Neural cell (in vitro differentiated cells): ENCODE data around the gene CCNB1IP1.
A peak's percentile ranks its signal among the peaks of the same experiment; 100 is the strongest.

Experiments
- EP300 ChIP-seq: fragments of 450-650 bp; conservative IDR thresholded peaks from 2 replicates; pipeline ENCODE4 v1.6.1; 2014; ENCODE audit warnings: antibody characterized with exemption, mild to moderate bottlenecking, moderate library complexity; ENCODE audit not compliant: poor library complexity, severe bottlenecking
- EZH2 ChIP-seq: fragments of 200-600, 300-800 bp; shearing (Covaris generic), sonication (generic); IDR thresholded peaks from 2 replicates; pipeline ENCODE4 v1.6.1; 2014; ENCODE audit warnings: antibody characterized with exemption, low read length, borderline replicate concordance, mild to moderate bottlenecking; ENCODE audit not compliant: insufficient read depth, poor library complexity, severe bottlenecking
- MXI1 ChIP-seq: fragments of 450-650 bp; conservative IDR thresholded peaks from 2 replicates; pipeline ENCODE4 v1.6.1; 2014; ENCODE audit warnings: antibody characterized with exemption, mild to moderate bottlenecking; ENCODE audit not compliant: poor library complexity, severe bottlenecking
- POLR2AphosphoS5 ChIP-seq: IDR thresholded peaks from 2 replicates; pipeline ENCODE4 v1.6.1; 2012
- RAD21 ChIP-seq: fragments of 450-650 bp; conservative IDR thresholded peaks from 2 replicates; pipeline ENCODE4 v1.6.1; 2014; ENCODE audit warnings: antibody characterized with exemption, mild to moderate bottlenecking, moderate library complexity
- SMC3 ChIP-seq: fragments of 450-650 bp; conservative IDR thresholded peaks from 2 replicates; pipeline ENCODE4 v1.6.1; 2014; ENCODE audit warnings: antibody characterized with exemption, mild to moderate bottlenecking, moderate library complexity; ENCODE audit not compliant: poor library complexity
- TAF1 ChIP-seq: IDR thresholded peaks from 2 replicates; pipeline ENCODE4 v1.6.1; 2012; ENCODE audit warnings: low read depth
- TF ChIP-seq, protein P1 (sequence below): fragments of 450-650 bp; IDR thresholded peaks from 2 replicates; pipeline ENCODE4 v1.5.1; 2014; ENCODE audit warnings: antibody characterized with exemption, mild to moderate bottlenecking, moderate library complexity; ENCODE audit not compliant: poor library complexity, severe bottlenecking
- TF ChIP-seq, protein P2 (sequence below): IDR thresholded peaks from 2 replicates; pipeline ENCODE4 v1.6.1; 2012; ENCODE audit warnings: borderline replicate concordance

DNA sequence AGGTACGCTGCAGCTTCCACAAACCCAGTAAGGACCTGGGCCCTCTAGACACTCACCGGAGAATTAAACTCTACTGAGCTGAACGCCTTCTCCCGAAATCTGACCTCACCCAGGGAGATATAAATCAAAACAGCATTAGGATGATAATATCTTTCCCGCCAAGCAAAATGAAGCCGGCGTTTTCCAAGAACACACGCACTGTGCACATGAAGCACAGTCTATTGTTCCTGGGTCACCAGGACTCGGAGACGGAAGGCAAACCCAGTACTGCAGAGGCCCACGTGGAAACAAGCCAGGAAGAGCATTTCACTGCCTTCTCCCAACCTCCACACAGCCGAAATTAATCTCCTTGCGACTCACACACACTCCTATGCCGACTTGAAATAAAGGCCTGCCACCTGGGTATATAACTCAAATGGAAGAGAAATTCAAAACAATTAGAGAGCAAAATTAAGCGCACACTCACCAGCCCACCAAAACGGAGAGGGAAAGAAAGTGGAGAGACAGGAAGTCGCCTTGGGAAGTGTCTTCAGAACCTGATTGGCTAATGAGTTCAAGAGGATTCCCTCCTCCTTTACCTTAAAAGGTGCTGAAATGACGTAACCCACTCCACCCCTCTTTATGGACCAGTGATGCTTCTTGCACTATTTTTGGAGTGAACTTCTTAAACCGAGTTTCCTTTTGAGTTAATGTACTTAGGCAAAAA, at the start of gene CCNB1IP1:
- TF ChIP-seq, protein P1, sequence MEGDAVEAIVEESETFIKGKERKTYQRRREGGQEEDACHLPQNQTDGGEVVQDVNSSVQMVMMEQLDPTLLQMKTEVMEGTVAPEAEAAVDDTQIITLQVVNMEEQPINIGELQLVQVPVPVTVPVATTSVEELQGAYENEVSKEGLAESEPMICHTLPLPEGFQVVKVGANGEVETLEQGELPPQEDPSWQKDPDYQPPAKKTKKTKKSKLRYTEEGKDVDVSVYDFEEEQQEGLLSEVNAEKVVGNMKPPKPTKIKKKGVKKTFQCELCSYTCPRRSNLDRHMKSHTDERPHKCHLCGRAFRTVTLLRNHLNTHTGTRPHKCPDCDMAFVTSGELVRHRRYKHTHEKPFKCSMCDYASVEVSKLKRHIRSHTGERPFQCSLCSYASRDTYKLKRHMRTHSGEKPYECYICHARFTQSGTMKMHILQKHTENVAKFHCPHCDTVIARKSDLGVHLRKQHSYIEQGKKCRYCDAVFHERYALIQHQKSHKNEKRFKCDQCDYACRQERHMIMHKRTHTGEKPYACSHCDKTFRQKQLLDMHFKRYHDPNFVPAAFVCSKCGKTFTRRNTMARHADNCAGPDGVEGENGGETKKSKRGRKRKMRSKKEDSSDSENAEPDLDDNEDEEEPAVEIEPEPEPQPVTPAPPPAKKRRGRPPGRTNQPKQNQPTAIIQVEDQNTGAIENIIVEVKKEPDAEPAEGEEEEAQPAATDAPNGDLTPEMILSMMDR = no peak
- TF ChIP-seq EZH2 (no peak), POLR2AphosphoS5 (peak; percentile 62), TAF1 (peak; percentile 75), MXI1 (peak; percentile 97), EP300 (peak; percentile 8), RAD21 (no peak), SMC3 (no peak)
- TF ChIP-seq, protein P2, sequence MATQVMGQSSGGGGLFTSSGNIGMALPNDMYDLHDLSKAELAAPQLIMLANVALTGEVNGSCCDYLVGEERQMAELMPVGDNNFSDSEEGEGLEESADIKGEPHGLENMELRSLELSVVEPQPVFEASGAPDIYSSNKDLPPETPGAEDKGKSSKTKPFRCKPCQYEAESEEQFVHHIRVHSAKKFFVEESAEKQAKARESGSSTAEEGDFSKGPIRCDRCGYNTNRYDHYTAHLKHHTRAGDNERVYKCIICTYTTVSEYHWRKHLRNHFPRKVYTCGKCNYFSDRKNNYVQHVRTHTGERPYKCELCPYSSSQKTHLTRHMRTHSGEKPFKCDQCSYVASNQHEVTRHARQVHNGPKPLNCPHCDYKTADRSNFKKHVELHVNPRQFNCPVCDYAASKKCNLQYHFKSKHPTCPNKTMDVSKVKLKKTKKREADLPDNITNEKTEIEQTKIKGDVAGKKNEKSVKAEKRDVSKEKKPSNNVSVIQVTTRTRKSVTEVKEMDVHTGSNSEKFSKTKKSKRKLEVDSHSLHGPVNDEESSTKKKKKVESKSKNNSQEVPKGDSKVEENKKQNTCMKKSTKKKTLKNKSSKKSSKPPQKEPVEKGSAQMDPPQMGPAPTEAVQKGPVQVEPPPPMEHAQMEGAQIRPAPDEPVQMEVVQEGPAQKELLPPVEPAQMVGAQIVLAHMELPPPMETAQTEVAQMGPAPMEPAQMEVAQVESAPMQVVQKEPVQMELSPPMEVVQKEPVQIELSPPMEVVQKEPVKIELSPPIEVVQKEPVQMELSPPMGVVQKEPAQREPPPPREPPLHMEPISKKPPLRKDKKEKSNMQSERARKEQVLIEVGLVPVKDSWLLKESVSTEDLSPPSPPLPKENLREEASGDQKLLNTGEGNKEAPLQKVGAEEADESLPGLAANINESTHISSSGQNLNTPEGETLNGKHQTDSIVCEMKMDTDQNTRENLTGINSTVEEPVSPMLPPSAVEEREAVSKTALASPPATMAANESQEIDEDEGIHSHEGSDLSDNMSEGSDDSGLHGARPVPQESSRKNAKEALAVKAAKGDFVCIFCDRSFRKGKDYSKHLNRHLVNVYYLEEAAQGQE = peak; percentile 41
